Measurements from ENCODE around the gene KLF16.

GRCh38 chr19:1882786-1883692 is 19.7 kb upstream of the KLF16 start:
- TF ChIP-seq CTCF (IDR thresholded peaks at IDR 0.05) (no peak), POLR2A (IDR thresholded peaks at IDR 0.05) (no peak)

Data from thyroid gland (tissue), 4 donors.